Neural cell (in vitro differentiated cells): ENCODE measurements around the gene NUDCD3. TPM values are rescaled to one million over a fixed set of nuclear protein-coding genes. Genes with fewer than 3 reads are reported as not detected.
A peak's percentile ranks its signal among the peaks of the same experiment; 100 is the strongest.

Source experiments
- H2AFZ ChIP-seq: fragments of 200-600, 300-800 bp; sonication (generic), shearing (Covaris generic); 2 replicates; pipeline ENCODE4 v1.6.0; 2014; ENCODE audit warnings: low read depth, mild to moderate bottlenecking, antibody characterized with exemption, low read length, moderate library complexity
- H3F3A ChIP-seq: fragments of 200-600 bp; shearing (Covaris generic); 2 replicates; pipeline ENCODE4 v1.6.1; 2016; ENCODE audit warnings: mild to moderate bottlenecking, moderate library complexity, mixed read lengths, antibody characterized with exemption, low read length; ENCODE audit not compliant: insufficient read depth, poor library complexity, severe bottlenecking
- H3K27ac ChIP-seq: fragments of 200-600, 300-800 bp; sonication (generic), shearing (Covaris generic); 2 replicates; pipeline ENCODE4 v1.5.1; 2014; ENCODE audit warnings: mild to moderate bottlenecking, low read length, moderate library complexity
- H3K27me3 ChIP-seq: fragments of 300-800, 200-600 bp; sonication (generic), shearing (Covaris generic); 2 replicates; pipeline ENCODE4 v1.6.0; 2014; ENCODE audit warnings: mild to moderate bottlenecking, low read depth, low read length, moderate library complexity; ENCODE audit not compliant: insufficient read depth
- H3K36me3 ChIP-seq: fragments of 300-800, 200-600 bp; sonication (generic), shearing (Covaris generic); 2 replicates; pipeline ENCODE4 v1.5.1; 2014; ENCODE audit warnings: mild to moderate bottlenecking, antibody characterized with exemption, low read length, moderate library complexity; ENCODE audit not compliant: insufficient read depth
- H3K4me2 ChIP-seq: fragments of 300-800, 200-600 bp; sonication (generic), shearing (Covaris generic); 2 replicates; pipeline ENCODE4 v1.6.0; 2014; ENCODE audit warnings: mild to moderate bottlenecking, low read length
- H3K4me3 ChIP-seq: fragments of 300-800, 200-600 bp; sonication (generic), shearing (Covaris generic); 2 replicates; pipeline ENCODE4 v1.5.1; 2014; ENCODE audit warnings: mild to moderate bottlenecking, low read length, moderate library complexity
- H3K79me2 ChIP-seq: fragments of 200-600 bp; shearing (Covaris generic); replicated peaks from 2 replicates; pipeline ENCODE4 v1.6.0; 2014; ENCODE audit warnings: mild to moderate bottlenecking, low read length, moderate library complexity; ENCODE audit not compliant: insufficient read depth
- H3K9ac ChIP-seq: fragments of 300-800, 200-600 bp; sonication (generic), shearing (Covaris generic); 2 replicates; pipeline ENCODE4 v1.6.1; 2016; ENCODE audit warnings: mild to moderate bottlenecking, low read length, mixed read lengths
- H3K9me2 ChIP-seq: fragments of 200-600 bp; shearing (Covaris generic); 2 replicates; pipeline ENCODE4 v1.6.1; 2016; ENCODE audit warnings: mild to moderate bottlenecking, low read length, mixed read lengths; ENCODE audit not compliant: insufficient read depth
- H3K9me3 ChIP-seq: fragments of 200-600, 300-800 bp; sonication (generic), shearing (Covaris generic); 2 replicates; pipeline ENCODE4 v1.6.1; 2016; ENCODE audit warnings: mild to moderate bottlenecking, mixed run types, low read length, moderate library complexity, mixed read lengths
- H4K20me1 ChIP-seq: fragments of 200-600 bp; shearing (Covaris generic); 2 replicates; pipeline ENCODE4 v1.6.1; 2016; ENCODE audit warnings: mild to moderate bottlenecking, mixed run types; ENCODE audit not compliant: insufficient read depth
- EP300 ChIP-seq: fragments of 450-650 bp; conservative IDR thresholded peaks from 2 replicates; pipeline ENCODE4 v1.6.1; 2014; ENCODE audit warnings: antibody characterized with exemption, mild to moderate bottlenecking, moderate library complexity; ENCODE audit not compliant: poor library complexity, severe bottlenecking
- EZH2 ChIP-seq: fragments of 200-600, 300-800 bp; shearing (Covaris generic), sonication (generic); IDR thresholded peaks from 2 replicates; pipeline ENCODE4 v1.6.1; 2014; ENCODE audit warnings: antibody characterized with exemption, low read length, borderline replicate concordance, mild to moderate bottlenecking; ENCODE audit not compliant: insufficient read depth, poor library complexity, severe bottlenecking
- MXI1 ChIP-seq: fragments of 450-650 bp; conservative IDR thresholded peaks from 2 replicates; pipeline ENCODE4 v1.6.1; 2014; ENCODE audit warnings: antibody characterized with exemption, mild to moderate bottlenecking; ENCODE audit not compliant: poor library complexity, severe bottlenecking
- POLR2AphosphoS5 ChIP-seq: IDR thresholded peaks from 2 replicates; pipeline ENCODE4 v1.6.1; 2012
- RAD21 ChIP-seq: fragments of 450-650 bp; conservative IDR thresholded peaks from 2 replicates; pipeline ENCODE4 v1.6.1; 2014; ENCODE audit warnings: antibody characterized with exemption, mild to moderate bottlenecking, moderate library complexity
- SMC3 ChIP-seq: fragments of 450-650 bp; conservative IDR thresholded peaks from 2 replicates; pipeline ENCODE4 v1.6.1; 2014; ENCODE audit warnings: antibody characterized with exemption, mild to moderate bottlenecking, moderate library complexity; ENCODE audit not compliant: poor library complexity
- TAF1 ChIP-seq: IDR thresholded peaks from 2 replicates; pipeline ENCODE4 v1.6.1; 2012; ENCODE audit warnings: low read depth
- polyA plus RNA-seq: library from polyadenylated mRNA; depleted of rRNA; stranded (reverse); fragments of >200 nt; gene quantifications from 2 replicates; pipeline ENCODE4 v1.2.3, GENCODE V29; 2014
- TF ChIP-seq, protein P1 (sequence below): IDR thresholded peaks from 2 replicates; pipeline ENCODE4 v1.6.1; 2012; ENCODE audit warnings: borderline replicate concordance
- TF ChIP-seq, protein P2 (sequence below): fragments of 450-650 bp; IDR thresholded peaks from 2 replicates; pipeline ENCODE4 v1.5.1; 2014; ENCODE audit warnings: antibody characterized with exemption, mild to moderate bottlenecking, moderate library complexity; ENCODE audit not compliant: poor library complexity, severe bottlenecking

Gene NUDCD3
- polyA plus RNA-seq, 1 donor from 2014 or later = 69.9 TPM

DNA sequence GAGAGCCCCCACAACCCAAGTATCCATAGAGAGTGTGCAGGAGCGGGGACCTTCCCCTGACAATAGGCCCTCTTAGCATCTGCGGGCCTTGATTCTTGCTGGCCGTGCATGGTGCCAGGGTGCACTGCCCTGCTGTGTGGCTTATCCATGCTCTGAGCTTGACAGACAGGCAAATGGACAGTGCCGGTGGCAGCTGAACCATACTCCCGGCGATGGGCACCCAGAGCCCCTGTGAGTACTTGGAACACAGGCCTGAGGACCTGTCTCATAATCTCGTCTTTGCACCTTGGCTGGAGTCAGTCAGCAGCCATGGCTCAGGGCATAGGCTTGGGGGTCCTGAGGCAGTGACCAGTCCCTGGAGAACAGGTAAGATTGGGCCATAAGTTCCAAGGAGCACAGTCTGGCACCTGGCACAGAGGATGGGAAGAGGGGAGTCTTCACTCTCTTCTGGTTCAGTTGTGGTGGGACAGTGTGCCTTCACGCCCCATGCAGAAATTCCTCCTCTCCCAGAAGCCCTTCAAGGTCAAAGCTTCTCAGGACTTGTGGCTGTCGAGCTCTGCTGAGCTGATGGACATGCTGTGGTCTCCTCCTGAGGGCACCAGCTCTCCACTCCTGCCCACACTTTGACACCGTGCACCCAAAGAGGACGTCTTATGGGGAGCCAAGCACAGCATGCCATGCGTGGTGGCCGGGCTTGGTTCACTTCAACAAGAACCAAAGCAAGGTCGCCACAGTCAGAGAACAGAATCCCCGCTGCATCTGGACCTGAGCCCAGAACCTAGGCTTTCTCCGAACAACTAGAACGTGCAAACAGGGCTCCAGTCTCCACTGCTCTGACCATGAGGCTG is 105.6 kb downstream of the NUDCD3 start:
- H3K27me3 ChIP-seq = no peaks in the 10 kb centered on the region
- H3K9me3 ChIP-seq = no peaks in the 10 kb centered on the region
- H3K27ac ChIP-seq = peak overlapping the region; percentile 39

DNA sequence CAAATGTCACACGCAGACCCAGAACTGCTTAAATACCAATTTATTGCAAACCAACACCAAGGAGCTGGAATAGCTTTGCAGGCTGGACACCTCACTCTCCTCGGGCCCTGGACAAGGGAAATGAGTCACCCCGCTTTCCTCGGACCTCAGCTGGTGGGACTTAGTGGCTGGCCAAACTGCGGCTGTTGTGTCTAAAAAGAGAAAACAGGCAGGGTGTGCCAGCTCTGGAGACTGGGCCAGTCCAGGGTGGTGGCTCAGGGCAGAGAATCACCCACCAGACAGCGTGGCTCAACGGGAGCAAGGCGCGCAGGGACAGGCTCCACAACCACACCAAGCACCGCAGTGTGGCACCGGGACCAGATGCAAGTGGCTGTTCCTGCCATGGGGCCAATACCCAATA is 106.9 kb downstream of the NUDCD3 start:
- no peak overlapping the region for H3K4me2 ChIP-seq

More for the DNA sequence above, 105.6 kb downstream of the NUDCD3 start:
- no peaks in the 10 kb centered on the region for H3K79me2 ChIP-seq
- TF ChIP-seq, protein P1, sequence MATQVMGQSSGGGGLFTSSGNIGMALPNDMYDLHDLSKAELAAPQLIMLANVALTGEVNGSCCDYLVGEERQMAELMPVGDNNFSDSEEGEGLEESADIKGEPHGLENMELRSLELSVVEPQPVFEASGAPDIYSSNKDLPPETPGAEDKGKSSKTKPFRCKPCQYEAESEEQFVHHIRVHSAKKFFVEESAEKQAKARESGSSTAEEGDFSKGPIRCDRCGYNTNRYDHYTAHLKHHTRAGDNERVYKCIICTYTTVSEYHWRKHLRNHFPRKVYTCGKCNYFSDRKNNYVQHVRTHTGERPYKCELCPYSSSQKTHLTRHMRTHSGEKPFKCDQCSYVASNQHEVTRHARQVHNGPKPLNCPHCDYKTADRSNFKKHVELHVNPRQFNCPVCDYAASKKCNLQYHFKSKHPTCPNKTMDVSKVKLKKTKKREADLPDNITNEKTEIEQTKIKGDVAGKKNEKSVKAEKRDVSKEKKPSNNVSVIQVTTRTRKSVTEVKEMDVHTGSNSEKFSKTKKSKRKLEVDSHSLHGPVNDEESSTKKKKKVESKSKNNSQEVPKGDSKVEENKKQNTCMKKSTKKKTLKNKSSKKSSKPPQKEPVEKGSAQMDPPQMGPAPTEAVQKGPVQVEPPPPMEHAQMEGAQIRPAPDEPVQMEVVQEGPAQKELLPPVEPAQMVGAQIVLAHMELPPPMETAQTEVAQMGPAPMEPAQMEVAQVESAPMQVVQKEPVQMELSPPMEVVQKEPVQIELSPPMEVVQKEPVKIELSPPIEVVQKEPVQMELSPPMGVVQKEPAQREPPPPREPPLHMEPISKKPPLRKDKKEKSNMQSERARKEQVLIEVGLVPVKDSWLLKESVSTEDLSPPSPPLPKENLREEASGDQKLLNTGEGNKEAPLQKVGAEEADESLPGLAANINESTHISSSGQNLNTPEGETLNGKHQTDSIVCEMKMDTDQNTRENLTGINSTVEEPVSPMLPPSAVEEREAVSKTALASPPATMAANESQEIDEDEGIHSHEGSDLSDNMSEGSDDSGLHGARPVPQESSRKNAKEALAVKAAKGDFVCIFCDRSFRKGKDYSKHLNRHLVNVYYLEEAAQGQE = no peak
- no peak for TF ChIP-seq MXI1
- TF ChIP-seq POLR2AphosphoS5 = no peak
- TF ChIP-seq, protein P2, sequence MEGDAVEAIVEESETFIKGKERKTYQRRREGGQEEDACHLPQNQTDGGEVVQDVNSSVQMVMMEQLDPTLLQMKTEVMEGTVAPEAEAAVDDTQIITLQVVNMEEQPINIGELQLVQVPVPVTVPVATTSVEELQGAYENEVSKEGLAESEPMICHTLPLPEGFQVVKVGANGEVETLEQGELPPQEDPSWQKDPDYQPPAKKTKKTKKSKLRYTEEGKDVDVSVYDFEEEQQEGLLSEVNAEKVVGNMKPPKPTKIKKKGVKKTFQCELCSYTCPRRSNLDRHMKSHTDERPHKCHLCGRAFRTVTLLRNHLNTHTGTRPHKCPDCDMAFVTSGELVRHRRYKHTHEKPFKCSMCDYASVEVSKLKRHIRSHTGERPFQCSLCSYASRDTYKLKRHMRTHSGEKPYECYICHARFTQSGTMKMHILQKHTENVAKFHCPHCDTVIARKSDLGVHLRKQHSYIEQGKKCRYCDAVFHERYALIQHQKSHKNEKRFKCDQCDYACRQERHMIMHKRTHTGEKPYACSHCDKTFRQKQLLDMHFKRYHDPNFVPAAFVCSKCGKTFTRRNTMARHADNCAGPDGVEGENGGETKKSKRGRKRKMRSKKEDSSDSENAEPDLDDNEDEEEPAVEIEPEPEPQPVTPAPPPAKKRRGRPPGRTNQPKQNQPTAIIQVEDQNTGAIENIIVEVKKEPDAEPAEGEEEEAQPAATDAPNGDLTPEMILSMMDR = no peak
- no peak for TF ChIP-seq RAD21
- TF ChIP-seq EP300 = no peak
- no peak for TF ChIP-seq SMC3
- TF ChIP-seq EZH2 = no peak
- no peak for TF ChIP-seq TAF1
- no peak overlapping the region for H3K9ac ChIP-seq
- H3K4me3 ChIP-seq = peak overlapping the region; percentile 21
- no peaks in the 10 kb centered on the region for H3K36me3 ChIP-seq
- no peaks in the 10 kb centered on the region for H3K9me2 ChIP-seq
- H3K4me2 ChIP-seq = peak overlapping the region; percentile 19
- H3F3A ChIP-seq = no peaks in the 10 kb centered on the region
- H4K20me1 ChIP-seq = no peaks in the 10 kb centered on the region
- H2AFZ ChIP-seq = no peak overlapping the region

More for the DNA sequence above, 106.9 kb downstream of the NUDCD3 start:
- Histone ChIP-seq H3F3A (no peaks in the 10 kb centered on the region), H3K27me3 (no peaks in the 10 kb centered on the region), H3K4me3 (no peak overlapping the region), H3K27ac (no peak overlapping the region), H4K20me1 (no peaks in the 10 kb centered on the region), H3K9me3 (no peaks in the 10 kb centered on the region), H2AFZ (no peak overlapping the region), H3K9me2 (no peaks in the 10 kb centered on the region), H3K36me3 (no peaks in the 10 kb centered on the region), H3K79me2 (no peaks in the 10 kb centered on the region), H3K9ac (no peak overlapping the region)
- TF ChIP-seq, protein P1 = no peak
- TF ChIP-seq MXI1 (no peak), EP300 (no peak), EZH2 (no peak), POLR2AphosphoS5 (no peak), RAD21 (no peak), SMC3 (no peak), TAF1 (no peak)
- TF ChIP-seq, protein P2 = no peak
